GM13977 (cell line): ENCODE data around the gene ACBD6.

Source experiments
- DNase-seq: peaks from one replicate; pipeline ENCODE4 v3.0.0; 2012; ENCODE audit warnings: low spot score
- CTCF ChIP-seq: IDR thresholded peaks from 2 replicates; pipeline ENCODE4 v1.5.1; 2012; ENCODE audit warnings: mild to moderate bottlenecking, control low read depth; ENCODE audit not compliant: insufficient read depth; ENCODE audit errors: extremely low read depth, missing control alignments
- in situ Hi-C: fragments of 300-500 bp; cut with MboI; formaldehyde crosslinking; loops from one replicate; pipeline ENCODE4 v1.12.0; 2022; ENCODE audit warnings: low sequenced_read_pairs, low pct_unique_long_range_greater_than_20kb, mixed read lengths, inconsistent platforms; ENCODE audit not compliant: unreplicated experiment

ACBD6 gene

GRCh38 chr1:180382326-180383115 lies 119.9 kb downstream of the ACBD6 start:
- in situ Hi-C loops = no loop called here
- no peak for TF ChIP-seq CTCF
- DNase-seq = no peak

- in situ Hi-C loops = no loop called here
- DNase-seq = no peak
- no peak for TF ChIP-seq CTCF
Measured at GRCh38 chr1:180381184-180381580, 121.2 kb downstream of the ACBD6 start.

GRCh38 chr1:180380259-180381183 lies 121.9 kb downstream of the ACBD6 start:
- in situ Hi-C loops = no loop called here
- DNase-seq = no peak
- TF ChIP-seq CTCF = no peak

- no peak for DNase-seq
- in situ Hi-C loops = no loop called here
- TF ChIP-seq CTCF = no peak
Measured at GRCh38 chr1:180376800-180377199, 125.6 kb downstream of the ACBD6 start.

- no peak for TF ChIP-seq CTCF
- no peak for DNase-seq
- in situ Hi-C loops = no loop called here
Measured at GRCh38 chr1:180376253-180376652, 126.1 kb downstream of the ACBD6 start.

- TF ChIP-seq CTCF = no peak
- in situ Hi-C loops = no loop called here
Measured at GRCh38 chr1:180372728-180373127, 129.6 kb downstream of the ACBD6 start.

More at GRCh38 chr1:180372728-180373127, 129.6 kb downstream of the ACBD6 start:
- DNase-seq = no peak
